Endothelial cell of umbilical vein (primary cell): ENCODE measurements around the gene FMN1. TPM values are rescaled to one million over a fixed set of nuclear protein-coding genes. Genes with fewer than 3 reads are reported as not detected.

Source experiments
- BruUV-seq: library from RNA; stranded (reverse); fragments of 400-500 nt; replicated peaks from 2 replicates; lab custom pipeline; 2021; lab: Mats Ljungman, UMichigan
- CTCF ChIA-PET: fragments of 300-600, 350-600 bp; sonication (Branson Sonifier 250); formaldehyde crosslinking; loops from one replicate; lab custom pipeline; 2021; ENCODE audit warnings: antibody characterized with exemption, inconsistent platforms; lab: Charles Lee
- POLR2A ChIA-PET: fragments of 300-600, 350-600 bp; sonication (Branson Sonifier 250); formaldehyde crosslinking; loops from one replicate; lab custom pipeline; 2021; ENCODE audit warnings: antibody characterized with exemption, inconsistent platforms; lab: Charles Lee
- DNase-seq: peaks from one replicate; pipeline ENCODE4 v3.0.0-alpha.2; 2011; ENCODE audit warnings: low read depth, low spot score
- FAIRE-seq: peaks from 2 replicates; lab custom pipeline; 2011; peaks lifted over from hg19 to GRCh38; lab: Jason Lieb, UNC
- H2AFZ ChIP-seq: 2 replicates; pipeline ENCODE4 v1.6.0; 2012; ENCODE audit warnings: low read depth, low read length, control low read depth, inconsistent platforms
- H3K27ac ChIP-seq: 2 replicates; pipeline ENCODE4 v1.5.1; 2011; ENCODE audit warnings: low read depth, mild to moderate bottlenecking, control low read depth, low read length, moderate library complexity; ENCODE audit not compliant: insufficient read depth
- H3K27me3 ChIP-seq, 2 experiments: 2 replicates each; pipeline versions ENCODE4 v1.6.0 to v1.6.1; 2011; ENCODE audit warnings: low read length in 2 of 2, mixed read lengths in 1 of 2; ENCODE audit not compliant: control insufficient read depth in 2 of 2, insufficient read depth in 2 of 2
- H3K36me3 ChIP-seq, 2 experiments: 2 replicates in 1 of 2; 3 replicates in 1 of 2; pipeline ENCODE4 v1.5.1; 2011; ENCODE audit warnings: low read length in 2 of 2, mild to moderate bottlenecking in 1 of 2, moderate library complexity in 1 of 2; ENCODE audit not compliant: control insufficient read depth in 2 of 2, insufficient read depth in 2 of 2; ENCODE audit errors: extremely low read depth in 1 of 2
- H3K4me1 ChIP-seq: 3 replicates; pipeline ENCODE4 v1.5.1; 2011; ENCODE audit warnings: mild to moderate bottlenecking, low read length; ENCODE audit not compliant: control insufficient read depth, insufficient read depth; ENCODE audit errors: extremely low read depth
- H3K4me2 ChIP-seq: 2 replicates; pipeline ENCODE4 v1.6.1; 2011; ENCODE audit warnings: low read length, control low read depth, mixed read lengths; ENCODE audit not compliant: insufficient read depth
- H3K4me3 ChIP-seq, 3 experiments: fragments of 200-600 bp in 1 of 3; sonication (generic), shearing (Covaris generic) in 1 of 3; replicated peaks in 1 of 3; 2 replicates each; pipeline ENCODE4 v1.5.1; 2011 to 2016; ENCODE audit warnings: control low read depth in 3 of 3, low read length in 3 of 3, mild to moderate bottlenecking in 2 of 3, inconsistent platforms in 1 of 3, low read depth in 1 of 3, moderate library complexity in 1 of 3; ENCODE audit not compliant: insufficient read depth in 1 of 3
- H3K79me2 ChIP-seq: 2 replicates; pipeline ENCODE4 v1.6.0; 2012; ENCODE audit warnings: low read length, inconsistent platforms; ENCODE audit not compliant: control insufficient read depth, insufficient read depth
- H3K9ac ChIP-seq: replicated peaks from 2 replicates; pipeline ENCODE3; 2011; ENCODE audit warnings: low read length, control low read depth; ENCODE audit not compliant: insufficient read depth; ENCODE audit errors: extremely low read depth
- H3K9me1 ChIP-seq: replicated peaks from 3 replicates; pipeline ENCODE4 v1.6.0; 2011; ENCODE audit warnings: mild to moderate bottlenecking, low read length; ENCODE audit not compliant: control insufficient read depth, insufficient read depth; ENCODE audit errors: extremely low read depth
- H3K9me3 ChIP-seq: replicated peaks from 2 replicates; pipeline ENCODE4 v1.5.1; 2012; ENCODE audit warnings: low read length, inconsistent platforms; ENCODE audit not compliant: control insufficient read depth, insufficient read depth
- H4K20me1 ChIP-seq: replicated peaks from 2 replicates; pipeline ENCODE3; 2011; ENCODE audit warnings: mild to moderate bottlenecking, low read length; ENCODE audit not compliant: control insufficient read depth, insufficient read depth; ENCODE audit errors: extremely low read depth
- CTCF ChIP-seq, 2 donors: IDR thresholded peaks; 1 replicate in 1 of 2; 2 replicates in 1 of 2; pipeline ENCODE4 v1.5.1; 2011; ENCODE audit warnings: low read length in 2 of 2, mild to moderate bottlenecking in 2 of 2, moderate library complexity in 2 of 2, control low read depth in 1 of 2, inconsistent platforms in 1 of 2, low read depth in 1 of 2; ENCODE audit not compliant: insufficient read depth in 1 of 2; ENCODE audit errors: extremely low read depth in 1 of 2
- EZH2 ChIP-seq: IDR thresholded peaks from 2 replicates; pipeline ENCODE4 v1.6.1; 2012; ENCODE audit warnings: borderline replicate concordance, low read depth, mild to moderate bottlenecking, moderate library complexity, low read length, inconsistent platforms; ENCODE audit not compliant: severe bottlenecking
- FOS ChIP-seq: IDR thresholded peaks from 2 replicates; pipeline ENCODE4 v1.6.1; 2011; ENCODE audit warnings: mild to moderate bottlenecking, low read length, moderate library complexity, borderline replicate concordance; ENCODE audit not compliant: insufficient read depth
- GATA2 ChIP-seq: IDR thresholded peaks from 2 replicates; pipeline ENCODE4 v1.7.0; 2011; ENCODE audit warnings: low read depth, mild to moderate bottlenecking, moderate library complexity, mixed read lengths, low read length; ENCODE audit not compliant: insufficient read length, insufficient read depth
- JUN ChIP-seq: IDR thresholded peaks from 2 replicates; pipeline ENCODE4 v1.6.1; 2011; ENCODE audit warnings: borderline replicate concordance, low read depth; ENCODE audit not compliant: insufficient read length, insufficient read depth
- MYC ChIP-seq: IDR thresholded peaks from one replicate; pipeline ENCODE4 v1.6.1; 2011; ENCODE audit warnings: mild to moderate bottlenecking, low read depth, low read length
- POLR2A ChIP-seq: IDR thresholded peaks from 2 replicates; pipeline ENCODE4 v1.6.1; 2012; ENCODE audit warnings: low read depth, mild to moderate bottlenecking, control low read depth, low read length
- POLR2AphosphoS5 ChIP-seq: IDR thresholded peaks from 2 replicates; pipeline ENCODE4 v1.6.1; 2012; ENCODE audit warnings: low read depth, mild to moderate bottlenecking, control low read depth, low read length, moderate library complexity; ENCODE audit not compliant: insufficient read depth
- dilution Hi-C: fragments of 300-500 bp; cut with MboI; formaldehyde crosslinking; loops from one replicate; pipeline ENCODE4 v1.15.0; 2019; ENCODE audit warnings: low sequenced_read_pairs; ENCODE audit not compliant: extremely low pct_ligation_motif_present
- intact Hi-C: fragments of 100-400 bp; cut with micrococcal nuclease; formaldehyde crosslinking; loops from one replicate; pipeline ENCODE4 v1.10.0; 2022
- polyA plus RNA-seq, 4 experiments: library from polyadenylated mRNA; depleted of rRNA in 3 of 4; stranded (reverse) in 3 of 4; unstranded in 1 of 4; fragments of >200 nt; gene quantifications; 2 replicates each; pipeline versions ENCODE4 v1.2.1 to v1.2.3, GENCODE V29; 2011 to 2012; ENCODE audit warnings: missing spikeins in 1 of 4
- total RNA-seq: library from RNA; stranded (reverse); gene quantifications from 2 replicates; pipeline ENCODE4 v1.2.3, GENCODE V29; 2021
- TF ChIP-seq, protein P1 (sequence below): IDR thresholded peaks from 2 replicates; pipeline ENCODE4 v1.6.1; 2011; ENCODE audit not compliant: insufficient read depth, insufficient read length

Gene FMN1
- total and polyA plus RNA-seq, 2 donors (not counting 3 experiments of a cell fraction or from before 2014, with no cell fraction given) = 0.01 to 0.29 TPM

DNA sequence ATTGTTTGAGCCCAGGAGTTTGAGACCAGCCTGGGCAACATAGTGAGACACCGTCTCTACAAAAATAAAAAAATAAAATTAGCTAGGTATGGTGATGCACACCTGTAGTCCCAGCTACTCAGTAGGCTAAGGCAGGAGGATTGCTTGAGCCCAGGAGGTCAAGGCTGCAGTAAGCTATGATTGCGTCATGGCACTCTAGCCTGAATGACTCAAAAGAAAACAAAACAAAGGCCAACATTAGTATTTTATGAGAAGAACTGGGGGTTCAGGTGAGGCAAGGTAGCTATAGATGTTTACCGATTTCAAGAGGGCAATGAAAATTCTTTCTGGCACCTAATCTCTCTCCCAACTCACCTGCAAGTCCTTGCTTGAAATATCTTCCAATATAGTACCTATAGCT is 399.5 kb downstream of the FMN1 start:
- H4K20me1 ChIP-seq = no peaks in the 10 kb centered on the region
- no peak overlapping the region for H3K9ac ChIP-seq
- BruUV-seq = no TSS peak
- no peaks in the 10 kb centered on the region for H3K79me2 ChIP-seq
- POLR2A ChIA-PET = interaction anchor here (0.7 kb wide), 1 partner anchor 19 kb away, joined by 3 read pairs; no protein-coding TSS in a partner anchor
- DNase-seq (no peak), FAIRE-seq (no peak)
- dilution Hi-C loops = no loop called here
- no peaks in the 10 kb centered on the region for H3K36me3 ChIP-seq
- no peak overlapping the region for H2AFZ ChIP-seq
- H3K27me3 ChIP-seq = peaks cover 0 to 2% of the 10 kb centered on the region in 2 experiments
- CTCF ChIA-PET = interaction anchor here (1.1 kb wide), 1 partner anchor 15 kb away, joined by 3 read pairs; no protein-coding TSS in a partner anchor
- no peak overlapping the region for H3K4me3 ChIP-seq
- no peak for TF ChIP-seq FOS
- TF ChIP-seq POLR2AphosphoS5 = no peak
- TF ChIP-seq POLR2A = no peak
- TF ChIP-seq, protein P1, sequence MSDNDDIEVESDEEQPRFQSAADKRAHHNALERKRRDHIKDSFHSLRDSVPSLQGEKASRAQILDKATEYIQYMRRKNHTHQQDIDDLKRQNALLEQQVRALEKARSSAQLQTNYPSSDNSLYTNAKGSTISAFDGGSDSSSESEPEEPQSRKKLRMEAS = no peak
- TF ChIP-seq JUN = no peak
- TF ChIP-seq CTCF (IDR thresholded peaks at IDR 0.05; ENCODE audit: extremely low read depth in 1 of 2, insufficient read depth in 1 of 2, low read depth in 1 of 2, low read length in 2 of 2) = no peak
- no peak for TF ChIP-seq MYC
- no peak for TF ChIP-seq EZH2
- TF ChIP-seq GATA2 = no peak
- H3K27ac ChIP-seq = no peak overlapping the region
- no peaks in the 10 kb centered on the region for H3K9me1 ChIP-seq
- H3K9me3 ChIP-seq = no peaks in the 10 kb centered on the region
- no peak overlapping the region for H3K4me2 ChIP-seq
- H3K4me1 ChIP-seq = peaks cover 10% of the 10 kb centered on the region
- intact Hi-C loops = loop anchor here (5.0 kb wide), 1 partner anchor 62 kb away; no protein-coding TSS in a partner anchor
